ENCODE data around the gene RAMAC.

DNA sequence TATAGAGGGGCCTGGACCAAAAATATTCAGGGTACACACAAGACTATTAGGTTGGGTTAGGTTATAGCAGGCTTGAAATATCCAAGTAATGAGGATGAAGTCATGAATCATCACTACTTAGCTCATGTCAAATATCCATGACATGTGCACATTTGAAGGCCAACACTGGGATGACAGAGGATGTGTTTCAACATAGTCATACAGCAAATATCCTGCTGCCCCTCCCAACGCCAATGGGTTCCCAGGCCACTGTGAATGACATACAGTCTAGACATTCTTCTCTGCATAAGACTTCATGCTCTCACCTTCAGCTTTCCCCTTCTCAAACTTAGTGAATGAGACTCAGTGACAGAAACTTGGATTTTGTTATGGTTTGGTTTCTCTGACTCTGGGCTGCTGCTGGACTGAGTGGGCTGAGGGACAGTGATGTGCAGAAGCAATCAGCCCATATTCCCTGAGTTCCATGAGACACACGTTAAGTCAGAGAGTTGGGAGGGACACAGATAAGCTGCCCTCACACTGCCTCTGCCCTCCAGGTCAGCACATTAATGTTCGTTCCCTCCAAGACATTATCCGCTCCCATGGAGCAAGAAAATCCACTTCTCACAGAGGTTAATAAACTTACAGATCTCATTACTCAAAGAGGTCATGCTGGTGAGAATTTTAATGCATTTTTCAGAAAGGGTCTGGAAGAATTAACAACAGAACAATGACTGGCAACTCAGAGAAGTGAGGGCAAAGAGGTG, 48.9 kb upstream of the RAMAC start:
- TF ChIP-seq MAZ (IDR thresholded peaks at IDR 0.05; ENCODE audit: borderline replicate concordance, low read depth, low read length) (no peak), POLR2A (IDR thresholded peaks at IDR 0.05; ENCODE audit: low read depth, low read length) (no peak), CHD1 (IDR thresholded peaks at IDR 0.05; ENCODE audit: low read depth, low read length) (no peak), RAD21 (IDR thresholded peaks at IDR 0.05; ENCODE audit: low read length) (no peak), CEBPB (IDR thresholded peaks at IDR 0.05; ENCODE audit: low read depth, low read length) (no peak), BHLHE40 (IDR thresholded peaks at IDR 0.05; ENCODE audit: low read depth, low read length) (no peak), RCOR1 (IDR thresholded peaks at IDR 0.05; ENCODE audit: insufficient replicate concordance, low read length) (no peak), NFE2L2 (IDR thresholded peaks at IDR 0.05; ENCODE audit: low read depth, low read length) (no peak)
- TF ChIP-seq, protein P1, sequence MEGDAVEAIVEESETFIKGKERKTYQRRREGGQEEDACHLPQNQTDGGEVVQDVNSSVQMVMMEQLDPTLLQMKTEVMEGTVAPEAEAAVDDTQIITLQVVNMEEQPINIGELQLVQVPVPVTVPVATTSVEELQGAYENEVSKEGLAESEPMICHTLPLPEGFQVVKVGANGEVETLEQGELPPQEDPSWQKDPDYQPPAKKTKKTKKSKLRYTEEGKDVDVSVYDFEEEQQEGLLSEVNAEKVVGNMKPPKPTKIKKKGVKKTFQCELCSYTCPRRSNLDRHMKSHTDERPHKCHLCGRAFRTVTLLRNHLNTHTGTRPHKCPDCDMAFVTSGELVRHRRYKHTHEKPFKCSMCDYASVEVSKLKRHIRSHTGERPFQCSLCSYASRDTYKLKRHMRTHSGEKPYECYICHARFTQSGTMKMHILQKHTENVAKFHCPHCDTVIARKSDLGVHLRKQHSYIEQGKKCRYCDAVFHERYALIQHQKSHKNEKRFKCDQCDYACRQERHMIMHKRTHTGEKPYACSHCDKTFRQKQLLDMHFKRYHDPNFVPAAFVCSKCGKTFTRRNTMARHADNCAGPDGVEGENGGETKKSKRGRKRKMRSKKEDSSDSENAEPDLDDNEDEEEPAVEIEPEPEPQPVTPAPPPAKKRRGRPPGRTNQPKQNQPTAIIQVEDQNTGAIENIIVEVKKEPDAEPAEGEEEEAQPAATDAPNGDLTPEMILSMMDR (conservative IDR thresholded peaks at IDR 0.05; ENCODE audit: low read depth, low read length) = no peak
- TF ChIP-seq, protein P2, sequence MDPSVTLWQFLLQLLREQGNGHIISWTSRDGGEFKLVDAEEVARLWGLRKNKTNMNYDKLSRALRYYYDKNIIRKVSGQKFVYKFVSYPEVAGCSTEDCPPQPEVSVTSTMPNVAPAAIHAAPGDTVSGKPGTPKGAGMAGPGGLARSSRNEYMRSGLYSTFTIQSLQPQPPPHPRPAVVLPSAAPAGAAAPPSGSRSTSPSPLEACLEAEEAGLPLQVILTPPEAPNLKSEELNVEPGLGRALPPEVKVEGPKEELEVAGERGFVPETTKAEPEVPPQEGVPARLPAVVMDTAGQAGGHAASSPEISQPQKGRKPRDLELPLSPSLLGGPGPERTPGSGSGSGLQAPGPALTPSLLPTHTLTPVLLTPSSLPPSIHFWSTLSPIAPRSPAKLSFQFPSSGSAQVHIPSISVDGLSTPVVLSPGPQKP (IDR thresholded peaks at IDR 0.05; ENCODE audit: borderline replicate concordance, low read depth, low read length) = no peak
- TF ChIP-seq, protein P3, sequence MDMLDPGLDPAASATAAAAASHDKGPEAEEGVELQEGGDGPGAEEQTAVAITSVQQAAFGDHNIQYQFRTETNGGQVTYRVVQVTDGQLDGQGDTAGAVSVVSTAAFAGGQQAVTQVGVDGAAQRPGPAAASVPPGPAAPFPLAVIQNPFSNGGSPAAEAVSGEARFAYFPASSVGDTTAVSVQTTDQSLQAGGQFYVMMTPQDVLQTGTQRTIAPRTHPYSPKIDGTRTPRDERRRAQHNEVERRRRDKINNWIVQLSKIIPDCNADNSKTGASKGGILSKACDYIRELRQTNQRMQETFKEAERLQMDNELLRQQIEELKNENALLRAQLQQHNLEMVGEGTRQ (IDR thresholded peaks at IDR 0.05; ENCODE audit: low read depth, low read length) = no peak
